ENCODE results near the gene COMMD10.

- TF ChIP-seq POLR2A (IDR thresholded peaks at IDR 0.05), result no peak
- no peak for TF ChIP-seq EP300 (IDR thresholded peaks at IDR 0.05; ENCODE audit: low read depth)
- TF ChIP-seq CTCF (IDR thresholded peaks at IDR 0.05), result no peak
Measured at GRCh38 chr5:116275282-116275681, 190.5 kb downstream of the COMMD10 start.

Data from transverse colon (tissue), 3 donors.